Measurements from ENCODE around the gene ZNF580. TPM values are rescaled to one million over a fixed set of nuclear protein-coding genes. Genes with fewer than 3 reads are reported as not detected.

Gene ZNF580
- polyA plus RNA-seq, 1 donor (not counting 4 experiments of a cell fraction or from before 2014, with no cell fraction given) = 3.0 TPM

GRCh38 chr19:55597501-55597921 lies 43.3 kb upstream of the ZNF580 start:
- no peaks in the 10 kb centered on the region for H3K9me1 ChIP-seq (ENCODE audit: control insufficient read depth, extremely low read depth, insufficient read depth, low read length)
- H2AFZ ChIP-seq (ENCODE audit: control insufficient read depth, low read length) = no peak overlapping the region
- dilution Hi-C loops (cut with MboI; ENCODE audit: extremely low pct_ligation_motif_present, low sequenced_read_pairs) = no loop called here
- TF ChIP-seq CTCF (optimal IDR thresholded peaks at IDR 0.05 in 1 of 3, IDR thresholded peaks at IDR 0.05 in 1 of 3, conservative IDR thresholded peaks at IDR 0.05 in 1 of 3; ENCODE audit: extremely low read depth in 1 of 3, insufficient read depth in 2 of 3, low read length in 3 of 3) (no peak), EZH2 (IDR thresholded peaks at IDR 0.05; ENCODE audit: low read length) (no peak)
- H3K9me3 ChIP-seq (ENCODE audit: control insufficient read depth, low read depth, low read length) = no peaks in the 10 kb centered on the region
- H3K9ac ChIP-seq (ENCODE audit: control insufficient read depth, extremely low read depth, insufficient read depth, low read length) = no peak overlapping the region
- peaks cover 5 to 8% of the 10 kb centered on the region in 2 experiments for H3K36me3 ChIP-seq (ENCODE audit: control insufficient read depth in 2 of 2, extremely low read depth in 1 of 2, insufficient read depth in 2 of 2, low read length in 2 of 2)
- H3K4me2 ChIP-seq (ENCODE audit: control insufficient read depth, extremely low read depth, insufficient read depth, low read depth, low read length) = no peak overlapping the region
- DNase-seq (ENCODE audit: low read depth, low spot score) (no peak), FAIRE-seq (no peak)
- H3K27me3 ChIP-seq (ENCODE audit: control insufficient read depth, extremely low read depth, insufficient read depth, low read length) = no peaks in the 10 kb centered on the region
- no peaks in the 10 kb centered on the region for H3K79me2 ChIP-seq (ENCODE audit: control insufficient read depth, insufficient read depth, low read length)
- H4K20me1 ChIP-seq (ENCODE audit: control insufficient read depth, extremely low read depth, insufficient read depth, low read length) = no peaks in the 10 kb centered on the region
- H3K4me3 ChIP-seq (ENCODE audit: control insufficient read depth in 2 of 3, extremely low read depth in 1 of 3, insufficient read depth in 2 of 3, low read depth in 1 of 3, low read length in 3 of 3) = no peak overlapping the region
- no peak overlapping the region for H3K27ac ChIP-seq (ENCODE audit: control insufficient read depth, insufficient read depth, low read length)
- H3K4me1 ChIP-seq (ENCODE audit: control insufficient read depth, extremely low read depth, insufficient read depth, low read length) = peaks cover 9% of the 10 kb centered on the region

- Histone ChIP-seq H3K4me1 (ENCODE audit: control insufficient read depth, extremely low read depth, insufficient read depth, low read length) (peaks cover 9% of the 10 kb centered on the region), H3K9ac (ENCODE audit: control insufficient read depth, extremely low read depth, insufficient read depth, low read length) (no peak overlapping the region), H3K4me3 (ENCODE audit: control insufficient read depth in 2 of 3, extremely low read depth in 1 of 3, insufficient read depth in 2 of 3, low read depth in 1 of 3, low read length in 3 of 3) (no peak overlapping the region), H3K27me3 (ENCODE audit: control insufficient read depth, extremely low read depth, insufficient read depth, low read length) (no peaks in the 10 kb centered on the region), H3K9me1 (ENCODE audit: control insufficient read depth, extremely low read depth, insufficient read depth, low read length) (no peaks in the 10 kb centered on the region), H3K36me3 (ENCODE audit: control insufficient read depth in 2 of 2, extremely low read depth in 1 of 2, insufficient read depth in 2 of 2, low read length in 2 of 2) (peaks cover 5 to 9% of the 10 kb centered on the region in 2 experiments), H3K4me2 (ENCODE audit: control insufficient read depth, extremely low read depth, insufficient read depth, low read depth, low read length) (no peak overlapping the region), H3K27ac (ENCODE audit: control insufficient read depth, insufficient read depth, low read length) (no peak overlapping the region), H4K20me1 (ENCODE audit: control insufficient read depth, extremely low read depth, insufficient read depth, low read length) (no peaks in the 10 kb centered on the region), H3K79me2 (ENCODE audit: control insufficient read depth, insufficient read depth, low read length) (no peaks in the 10 kb centered on the region), H2AFZ (ENCODE audit: control insufficient read depth, low read length) (no peak overlapping the region), H3K9me3 (ENCODE audit: control insufficient read depth, low read depth, low read length) (no peaks in the 10 kb centered on the region)
- dilution Hi-C loops (cut with MboI; ENCODE audit: extremely low pct_ligation_motif_present, low sequenced_read_pairs) = no loop called here
- TF ChIP-seq EZH2 (IDR thresholded peaks at IDR 0.05; ENCODE audit: low read length) = no peak
- no peak for TF ChIP-seq CTCF (optimal IDR thresholded peaks at IDR 0.05 in 1 of 3, IDR thresholded peaks at IDR 0.05 in 1 of 3, conservative IDR thresholded peaks at IDR 0.05 in 1 of 3; ENCODE audit: extremely low read depth in 1 of 3, insufficient read depth in 2 of 3, low read length in 3 of 3)
- no peak for DNase-seq (ENCODE audit: low read depth, low spot score)
- FAIRE-seq = no peak
These were observed 42.8 kb upstream of the ZNF580 start for GRCh38 chr19:55598034-55598433.
